GM12891 (cell line): ENCODE results near the gene SETD5.

Source experiments
- DNase-seq: peaks from one replicate; pipeline ENCODE4 v3.0.0; 2011; ENCODE audit warnings: low spot score; ENCODE audit not compliant: insufficient read length
- FAIRE-seq: peaks from 2 replicates; lab custom pipeline; 2011; peaks lifted over from hg19 to GRCh38; lab: Jason Lieb, UNC
- PAX5 ChIP-seq: IDR thresholded peaks from 2 replicates; pipeline ENCODE4 v1.6.1; 2011; ENCODE audit warnings: low read length, moderate library complexity, mild to moderate bottlenecking; ENCODE audit not compliant: insufficient read depth, severe bottlenecking
- POLR2A ChIP-seq: IDR thresholded peaks from 2 replicates; pipeline ENCODE4 v1.6.1; 2011; ENCODE audit warnings: low read depth, low read length, control low read depth
- POLR2AphosphoS5 ChIP-seq: IDR thresholded peaks from 2 replicates; pipeline ENCODE4 v1.6.1; 2011; ENCODE audit warnings: low read depth, low read length, control low read depth
- POU2F2 ChIP-seq: IDR thresholded peaks from 2 replicates; pipeline ENCODE4 v1.6.1; 2011; ENCODE audit warnings: low read depth, mild to moderate bottlenecking, control low read depth, low read length, moderate library complexity
- SPI1 ChIP-seq: IDR thresholded peaks from 2 replicates; pipeline ENCODE4 v1.6.1; 2011; ENCODE audit warnings: low read depth, low read length, control low read depth
- TAF1 ChIP-seq: IDR thresholded peaks from 2 replicates; pipeline ENCODE4 v1.6.1; 2011; ENCODE audit warnings: low read depth, low read length, control low read depth

The SETD5 gene

GRCh38 chr3:9386501-9387321, 10.7 kb upstream of the SETD5 start:
- TF ChIP-seq POLR2AphosphoS5, result no peak; the same call in 1 of the 2 replicates
- FAIRE-seq (no peak), DNase-seq (no peak)

GRCh38 chr3:9387322-9387655, 10.1 kb upstream of the SETD5 start:
- no peak for DNase-seq
- FAIRE-seq, result no peak
- TF ChIP-seq SPI1 (no peak), POLR2AphosphoS5 (peak; percentile 45; the same call in 1 of the 2 replicates)

DNA sequence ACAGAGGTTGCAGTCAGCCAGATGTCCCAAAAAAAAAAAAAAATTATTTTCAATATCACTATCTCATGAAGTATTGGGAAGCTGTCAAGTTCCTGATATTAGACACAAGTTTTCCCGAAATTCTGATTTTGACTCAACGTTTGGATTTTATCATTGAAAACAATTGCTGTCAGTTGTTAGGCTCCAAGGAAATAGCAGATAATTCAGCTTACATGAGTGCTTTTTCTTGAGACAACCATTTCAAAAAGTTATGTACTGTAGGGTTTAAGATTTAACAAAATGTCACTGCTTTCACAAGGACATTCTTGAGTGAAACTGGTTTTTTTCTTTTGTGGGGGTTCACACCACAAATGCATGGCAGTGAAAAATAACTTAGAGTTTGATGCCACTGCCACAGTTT, 9.3 kb upstream of the SETD5 start:
- 0 out of 2 replicates have a peak, but pooled peaks have one; percentile 49 for TF ChIP-seq POLR2AphosphoS5
- no peak for TF ChIP-seq TAF1
- FAIRE-seq (no peak), DNase-seq (no peak)

- DNase-seq, result no peak
- TF ChIP-seq POLR2AphosphoS5 (peak; percentile 61; the same call in 1 of the 2 replicates), TAF1 (no peak), POLR2A (peak; percentile 54; the same call in 1 of the 2 replicates)
- FAIRE-seq, result peak; percentile 48
These were observed 8.7 kb upstream of the SETD5 start for GRCh38 chr3:9388562-9389272.

DNA sequence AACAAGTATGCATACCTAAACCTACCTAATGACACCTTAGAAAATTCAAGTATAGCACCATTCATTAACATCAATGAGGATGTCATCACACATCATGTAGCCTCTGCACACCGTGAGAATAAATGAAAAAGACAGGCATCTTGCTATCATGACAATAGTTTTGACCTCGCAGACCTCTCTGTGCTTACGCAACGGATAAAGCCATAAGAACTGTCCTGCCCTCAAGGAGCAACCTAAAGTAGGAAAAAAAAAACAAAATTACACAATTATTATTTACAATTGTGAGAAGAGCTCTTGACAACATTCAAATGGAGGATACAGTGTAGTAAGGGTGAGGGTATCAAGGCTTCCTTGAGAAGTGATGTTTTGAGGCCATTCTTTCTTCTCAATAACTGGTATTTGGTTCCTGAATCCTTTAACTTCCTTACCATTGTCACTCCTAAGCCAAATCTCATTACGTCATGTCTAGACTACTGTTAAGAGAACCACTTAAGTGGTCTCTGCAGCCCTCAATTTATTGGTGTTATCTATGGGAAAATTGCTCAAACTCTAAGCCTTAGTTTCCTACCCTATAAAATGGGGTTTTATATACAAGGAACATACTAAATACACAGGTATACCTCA, 7.0 kb upstream of the SETD5 start:
- DNase-seq, result no peak
- FAIRE-seq, result no peak
- TF ChIP-seq POLR2A, result no peak; the same call in 1 of the 2 replicates
- TF ChIP-seq POLR2AphosphoS5, result 0 out of 2 replicates have a peak, but pooled peaks have one; percentile 42

- DNase-seq (no peak), FAIRE-seq (no peak)
- TF ChIP-seq POLR2A, result no peak
- TF ChIP-seq TAF1, result no peak
- TF ChIP-seq POLR2AphosphoS5, result no peak
- no peak for TF ChIP-seq PAX5
- TF ChIP-seq SPI1, result no peak
- TF ChIP-seq POU2F2, result no peak
These were observed 5.4 kb upstream of the SETD5 start for GRCh38 chr3:9392041-9392440.

DNA sequence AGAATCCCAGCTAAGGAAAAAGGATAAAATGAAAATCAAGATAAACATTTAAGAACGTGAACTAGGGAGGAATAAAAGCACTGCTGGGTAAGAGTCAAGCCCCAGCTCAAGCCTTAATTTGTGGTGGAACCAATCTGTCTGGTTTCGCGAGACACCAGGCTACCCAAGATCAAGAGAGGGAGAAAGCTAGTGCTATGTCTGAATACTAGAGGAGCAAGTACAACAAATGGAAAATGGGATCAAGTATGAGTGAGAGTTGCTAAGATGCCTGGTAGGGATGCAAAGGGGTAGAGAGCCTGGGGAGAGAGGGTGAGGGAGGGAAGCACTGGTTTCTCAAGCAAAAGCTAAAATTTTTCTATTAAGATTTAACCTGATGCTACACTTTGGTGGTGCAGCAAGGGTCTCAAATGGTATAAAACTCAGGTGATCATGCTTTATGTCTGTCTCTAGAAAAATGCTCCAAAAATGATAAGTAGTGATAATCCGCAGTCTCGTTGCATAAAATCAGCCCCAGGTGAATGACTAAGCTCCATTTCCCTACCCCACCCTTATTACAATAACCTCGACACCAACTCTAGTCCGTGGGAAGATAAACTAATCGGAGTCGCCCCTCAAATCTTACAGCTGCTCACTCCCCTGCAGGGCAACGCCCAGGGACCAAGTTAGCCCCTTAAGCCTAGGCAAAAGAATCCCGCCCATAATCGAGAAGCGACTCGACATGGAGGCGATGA, 1.7 kb upstream of the SETD5 start:
- no peak for TF ChIP-seq PAX5
- TF ChIP-seq TAF1, result peak; percentile 54; the same call in 1 of the 2 replicates
- no peak for TF ChIP-seq POU2F2
- 0 out of 2 replicates have a peak, but pooled peaks have one; percentile 32 for TF ChIP-seq POLR2A
- no peak for TF ChIP-seq SPI1
- TF ChIP-seq POLR2AphosphoS5, result no peak; the same call in 1 of the 2 replicates
- no peak for FAIRE-seq
- no peak for DNase-seq

DNA sequence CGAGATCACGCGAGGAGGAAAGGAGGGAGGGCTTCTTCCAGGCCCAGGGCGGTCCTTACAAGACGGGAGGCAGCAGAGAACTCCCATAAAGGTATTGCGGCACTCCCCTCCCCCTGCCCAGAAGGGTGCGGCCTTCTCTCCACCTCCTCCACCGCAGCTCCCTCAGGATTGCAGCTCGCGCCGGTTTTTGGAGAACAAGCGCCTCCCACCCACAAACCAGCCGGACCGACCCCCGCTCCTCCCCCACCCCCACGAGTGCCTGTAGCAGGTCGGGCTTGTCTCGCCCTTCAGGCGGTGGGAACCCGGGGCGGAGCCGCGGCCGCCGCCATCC, 1.1 kb upstream of the SETD5 start:
- no peak for FAIRE-seq
- DNase-seq, result peak; percentile 24

GRCh38 chr3:9396632-9397331, 633 bp upstream of the SETD5 start:
- DNase-seq (peak; percentile 70), FAIRE-seq (peak; percentile 98)
- TF ChIP-seq PAX5 (peak; percentile 20), SPI1 (no peak), POLR2AphosphoS5 (peak; percentile 95), POU2F2 (peak; percentile 53), TAF1 (no peak; the same call in 1 of the 2 replicates), POLR2A (peak; percentile 99)

More for the DNA sequence above, 1.1 kb upstream of the SETD5 start:
- peak; percentile 70 for TF ChIP-seq POLR2AphosphoS5
- TF ChIP-seq TAF1, result no peak
- no peak for TF ChIP-seq PAX5
- TF ChIP-seq POU2F2, result peak; percentile 64
- TF ChIP-seq POLR2A, result 0 out of 2 replicates have a peak, but pooled peaks have one; percentile 3
- TF ChIP-seq SPI1, result no peak
